OCI-LY1 (cell line): ENCODE results near the gene POSTN.

Experiments used
- H2AFZ ChIP-seq: fragments of 200-600 bp; sonication (generic), shearing (Covaris generic); 2 replicates; pipeline ENCODE4 v1.6.0; 2014; ENCODE audit warnings: antibody characterized with exemption, mild to moderate bottlenecking, low read length
- H3F3A ChIP-seq: fragments of 200-600 bp; sonication (generic), shearing (Covaris generic); 2 replicates; pipeline ENCODE4 v1.6.0; 2014; ENCODE audit warnings: mild to moderate bottlenecking, antibody characterized with exemption, low read length, moderate library complexity; ENCODE audit not compliant: insufficient read depth
- H3K27ac ChIP-seq: fragments of 200-600 bp; sonication (generic); 2 replicates; pipeline ENCODE4 v1.5.1; 2014; ENCODE audit warnings: low read length, mixed run types, mild to moderate bottlenecking, low read depth; ENCODE audit not compliant: poor library complexity, severe bottlenecking
- H3K27me3 ChIP-seq: fragments of 200-600 bp; sonication (generic); 2 replicates; pipeline ENCODE4 v1.6.0; 2014; ENCODE audit warnings: antibody characterized with exemption, mild to moderate bottlenecking, low read length, moderate library complexity; ENCODE audit not compliant: insufficient read depth
- H3K36me3 ChIP-seq: fragments of 200-600 bp; sonication (generic); 2 replicates; pipeline ENCODE4 v1.6.1; 2014; ENCODE audit warnings: mild to moderate bottlenecking, antibody characterized with exemption, low read length, moderate library complexity, mixed read lengths; ENCODE audit not compliant: insufficient read depth
- H3K4me1 ChIP-seq: fragments of 200-600 bp; sonication (generic); 2 replicates; pipeline ENCODE4 v1.5.1; 2014; ENCODE audit warnings: mild to moderate bottlenecking, low read length, moderate library complexity; ENCODE audit not compliant: insufficient read depth, severe bottlenecking
- H3K4me2 ChIP-seq: fragments of 200-600 bp; sonication (generic), shearing (Covaris generic); 2 replicates; pipeline ENCODE4 v1.6.1; 2014; ENCODE audit warnings: low read length
- H3K4me3 ChIP-seq: fragments of 200-600 bp; sonication (generic); 2 replicates; pipeline ENCODE4 v1.5.1; 2014; ENCODE audit warnings: low read length, low read depth, mild to moderate bottlenecking, mixed read lengths; ENCODE audit not compliant: poor library complexity, severe bottlenecking
- H3K79me2 ChIP-seq: fragments of 200-600 bp; shearing (Covaris generic); 2 replicates; pipeline ENCODE4 v1.6.1; 2016; ENCODE audit warnings: mixed run types, low read length, mixed read lengths; ENCODE audit not compliant: insufficient read depth
- H3K9ac ChIP-seq: fragments of 200-600 bp; sonication (generic), shearing (Covaris generic); 2 replicates; pipeline ENCODE4 v1.6.1; 2014; ENCODE audit warnings: mild to moderate bottlenecking, low read length, mixed read lengths
- H3K9me2 ChIP-seq: fragments of 200-600 bp; sonication (generic), shearing (Covaris generic); 2 replicates; pipeline ENCODE4 v1.6.1; 2014; ENCODE audit warnings: low read depth, mild to moderate bottlenecking, low read length, mixed read lengths
- H3K9me3 ChIP-seq: fragments of 200-600 bp; shearing (Covaris generic); 2 replicates; pipeline ENCODE4 v1.6.1; 2014; ENCODE audit warnings: low read length, mixed read lengths
- H4K20me1 ChIP-seq: fragments of 200-600 bp; sonication (generic), shearing (Covaris generic); 2 replicates; pipeline ENCODE4 v1.6.0; 2016; ENCODE audit warnings: mild to moderate bottlenecking, low read length; ENCODE audit not compliant: insufficient read depth
- EZH2 ChIP-seq: fragments of 200-600 bp; sonication (generic), shearing (Covaris generic); IDR thresholded peaks from 2 replicates; pipeline ENCODE4 v1.8.0; 2017; ENCODE audit warnings: borderline replicate concordance, mixed run types, mild to moderate bottlenecking, antibody characterized with exemption, low read length, moderate library complexity, mixed read lengths
- TF ChIP-seq, protein P1 (sequence below): fragments of 200-600 bp; sonication (generic), shearing (Covaris generic); IDR thresholded peaks from 2 replicates; pipeline ENCODE4 v1.5.1; 2017; ENCODE audit warnings: mild to moderate bottlenecking, antibody characterized with exemption, low read length, moderate library complexity, mixed read lengths

Gene POSTN

DNA sequence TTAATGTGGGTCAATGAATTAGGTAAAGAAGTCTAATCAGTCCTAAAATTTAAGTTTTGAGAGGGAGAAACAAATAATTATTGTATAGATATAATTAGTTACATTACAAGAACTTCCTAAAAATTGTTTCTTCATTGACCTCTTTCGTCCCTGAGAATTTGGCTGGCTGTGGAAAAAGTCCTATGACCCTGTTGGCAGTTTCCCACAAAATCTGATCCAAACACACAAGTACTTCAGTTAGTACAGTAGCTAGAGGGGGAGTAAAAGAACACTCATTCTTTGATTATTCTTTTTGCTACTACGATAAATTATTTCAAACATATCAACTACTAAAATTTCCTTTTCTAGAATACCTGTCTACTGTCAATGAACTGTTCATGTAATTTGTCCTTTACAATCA lies 11.3 kb downstream of the POSTN start:
- Histone ChIP-seq H3K9ac (no peak overlapping the region), H3K36me3 (no peaks in the 10 kb centered on the region), H3K27ac (no peak overlapping the region), H3K4me2 (no peak overlapping the region), H3K9me2 (no peaks in the 10 kb centered on the region), H3K4me3 (no peak overlapping the region), H4K20me1 (no peaks in the 10 kb centered on the region), H3K9me3 (no peaks in the 10 kb centered on the region), H3K4me1 (no peaks in the 10 kb centered on the region), H3F3A (no peaks in the 10 kb centered on the region), H3K79me2 (no peaks in the 10 kb centered on the region), H3K27me3 (no peaks in the 10 kb centered on the region), H2AFZ (no peak overlapping the region)
- no peak for TF ChIP-seq EZH2
- TF ChIP-seq, protein P1, sequence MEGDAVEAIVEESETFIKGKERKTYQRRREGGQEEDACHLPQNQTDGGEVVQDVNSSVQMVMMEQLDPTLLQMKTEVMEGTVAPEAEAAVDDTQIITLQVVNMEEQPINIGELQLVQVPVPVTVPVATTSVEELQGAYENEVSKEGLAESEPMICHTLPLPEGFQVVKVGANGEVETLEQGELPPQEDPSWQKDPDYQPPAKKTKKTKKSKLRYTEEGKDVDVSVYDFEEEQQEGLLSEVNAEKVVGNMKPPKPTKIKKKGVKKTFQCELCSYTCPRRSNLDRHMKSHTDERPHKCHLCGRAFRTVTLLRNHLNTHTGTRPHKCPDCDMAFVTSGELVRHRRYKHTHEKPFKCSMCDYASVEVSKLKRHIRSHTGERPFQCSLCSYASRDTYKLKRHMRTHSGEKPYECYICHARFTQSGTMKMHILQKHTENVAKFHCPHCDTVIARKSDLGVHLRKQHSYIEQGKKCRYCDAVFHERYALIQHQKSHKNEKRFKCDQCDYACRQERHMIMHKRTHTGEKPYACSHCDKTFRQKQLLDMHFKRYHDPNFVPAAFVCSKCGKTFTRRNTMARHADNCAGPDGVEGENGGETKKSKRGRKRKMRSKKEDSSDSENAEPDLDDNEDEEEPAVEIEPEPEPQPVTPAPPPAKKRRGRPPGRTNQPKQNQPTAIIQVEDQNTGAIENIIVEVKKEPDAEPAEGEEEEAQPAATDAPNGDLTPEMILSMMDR: no peak

DNA sequence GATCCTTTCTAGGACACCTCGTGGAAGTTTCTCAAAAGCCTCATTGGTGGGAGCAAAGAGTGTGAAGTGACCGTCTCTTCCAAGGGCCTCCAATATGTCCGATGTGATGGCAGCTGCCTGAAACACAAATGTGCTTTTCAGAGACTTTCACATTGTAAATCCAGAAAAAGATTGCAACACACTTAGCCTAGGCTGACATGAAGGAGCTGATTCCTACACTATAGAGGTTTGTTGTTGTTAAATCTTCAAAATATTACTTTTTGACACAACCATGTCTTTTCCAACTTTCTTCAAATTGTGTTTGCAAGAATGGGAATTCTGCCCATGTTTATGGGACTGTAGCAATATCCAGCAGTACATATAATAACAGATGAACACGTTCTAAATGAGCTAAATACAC lies 12.4 kb downstream of the POSTN start:
- no peak overlapping the region for H3K4me2 ChIP-seq
- no peaks in the 10 kb centered on the region for H3K9me3 ChIP-seq
- no peaks in the 10 kb centered on the region for H3F3A ChIP-seq
- H3K79me2 ChIP-seq: no peaks in the 10 kb centered on the region
- H3K4me1 ChIP-seq: no peaks in the 10 kb centered on the region
- TF ChIP-seq, protein P1: no peak
- no peak for TF ChIP-seq EZH2
- no peak overlapping the region for H2AFZ ChIP-seq
- H3K27me3 ChIP-seq: no peaks in the 10 kb centered on the region
- no peak overlapping the region for H3K4me3 ChIP-seq
- H4K20me1 ChIP-seq: no peaks in the 10 kb centered on the region
- H3K27ac ChIP-seq: no peak overlapping the region
- H3K36me3 ChIP-seq: no peaks in the 10 kb centered on the region
- no peaks in the 10 kb centered on the region for H3K9me2 ChIP-seq
- no peak overlapping the region for H3K9ac ChIP-seq

DNA sequence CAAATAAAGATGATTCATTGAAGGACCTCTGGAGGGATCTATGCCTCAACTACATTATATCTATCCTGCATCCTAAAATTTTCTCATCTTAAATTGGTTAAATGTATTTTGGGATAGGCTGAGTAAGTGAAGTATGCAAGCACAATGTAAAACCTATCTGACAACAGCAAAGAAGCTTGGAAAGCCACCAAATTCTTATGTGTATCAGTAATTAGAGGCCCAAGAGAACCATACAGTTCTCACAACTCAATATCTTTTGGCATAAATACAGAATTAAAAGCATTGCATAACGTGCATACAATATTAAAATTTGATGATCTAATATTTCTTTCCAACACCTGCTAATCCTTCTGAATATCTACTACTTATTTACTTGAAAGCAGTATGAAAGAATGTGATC lies 13.0 kb downstream of the POSTN start:
- Histone ChIP-seq H4K20me1 (no peaks in the 10 kb centered on the region), H2AFZ (no peak overlapping the region), H3F3A (no peaks in the 10 kb centered on the region), H3K9me3 (no peaks in the 10 kb centered on the region), H3K4me2 (no peak overlapping the region), H3K79me2 (no peaks in the 10 kb centered on the region), H3K4me1 (no peaks in the 10 kb centered on the region), H3K27me3 (no peaks in the 10 kb centered on the region), H3K4me3 (no peak overlapping the region), H3K27ac (no peak overlapping the region), H3K9ac (no peak overlapping the region), H3K9me2 (no peaks in the 10 kb centered on the region), H3K36me3 (no peaks in the 10 kb centered on the region)
- TF ChIP-seq EZH2: no peak

DNA sequence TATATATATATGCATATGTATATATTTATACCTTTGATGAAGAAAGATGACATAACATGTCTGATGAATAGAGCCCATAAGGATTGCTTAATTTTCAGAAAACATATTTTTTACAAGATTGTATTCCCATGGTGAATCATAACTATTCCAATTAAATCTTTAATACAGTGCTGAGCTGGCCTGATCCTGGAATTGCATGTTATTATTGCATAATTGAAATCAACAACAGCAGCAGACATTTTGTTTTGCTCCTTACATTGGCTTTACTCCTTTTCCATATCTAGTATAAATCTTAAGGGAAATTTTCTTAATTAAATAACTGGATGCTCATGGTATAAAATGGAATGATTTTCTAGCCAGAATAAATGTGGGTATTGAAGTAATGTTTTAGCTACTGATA lies 22.0 kb downstream of the POSTN start:
- H3K27ac ChIP-seq: no peak overlapping the region
- H3K4me3 ChIP-seq: no peak overlapping the region
- no peak overlapping the region for H2AFZ ChIP-seq
- H3K4me1 ChIP-seq: no peaks in the 10 kb centered on the region
- no peaks in the 10 kb centered on the region for H3F3A ChIP-seq
- no peaks in the 10 kb centered on the region for H4K20me1 ChIP-seq
- no peaks in the 10 kb centered on the region for H3K9me2 ChIP-seq
- no peaks in the 10 kb centered on the region for H3K79me2 ChIP-seq
- H3K9me3 ChIP-seq: no peaks in the 10 kb centered on the region
- H3K36me3 ChIP-seq: no peaks in the 10 kb centered on the region
- no peak overlapping the region for H3K9ac ChIP-seq
- no peaks in the 10 kb centered on the region for H3K27me3 ChIP-seq
- no peak overlapping the region for H3K4me2 ChIP-seq
- TF ChIP-seq, protein P1: no peak
- TF ChIP-seq EZH2: no peak
